COLO668 (cell line): ENCODE results near the gene VIPR1.
"Not testable (repeated sequence)": the region's sequence is repeated elsewhere in the genome, so short reads cannot be mapped to it uniquely, and the experiment has no call there.

ENCODE experiments used
- DNase-seq: peaks from one replicate; lab custom pipeline; 2025; ENCODE audit not compliant: unreplicated experiment; lab: John Stamatoyannopoulos, UW

Gene VIPR1

GRCh38 chr3:42531470-42531869 is 29.0 kb downstream of the VIPR1 start:
- DNase-seq = no peak

- no peak for DNase-seq
Measured at GRCh38 chr3:42532229-42532628, 29.8 kb downstream of the VIPR1 start.

DNA sequence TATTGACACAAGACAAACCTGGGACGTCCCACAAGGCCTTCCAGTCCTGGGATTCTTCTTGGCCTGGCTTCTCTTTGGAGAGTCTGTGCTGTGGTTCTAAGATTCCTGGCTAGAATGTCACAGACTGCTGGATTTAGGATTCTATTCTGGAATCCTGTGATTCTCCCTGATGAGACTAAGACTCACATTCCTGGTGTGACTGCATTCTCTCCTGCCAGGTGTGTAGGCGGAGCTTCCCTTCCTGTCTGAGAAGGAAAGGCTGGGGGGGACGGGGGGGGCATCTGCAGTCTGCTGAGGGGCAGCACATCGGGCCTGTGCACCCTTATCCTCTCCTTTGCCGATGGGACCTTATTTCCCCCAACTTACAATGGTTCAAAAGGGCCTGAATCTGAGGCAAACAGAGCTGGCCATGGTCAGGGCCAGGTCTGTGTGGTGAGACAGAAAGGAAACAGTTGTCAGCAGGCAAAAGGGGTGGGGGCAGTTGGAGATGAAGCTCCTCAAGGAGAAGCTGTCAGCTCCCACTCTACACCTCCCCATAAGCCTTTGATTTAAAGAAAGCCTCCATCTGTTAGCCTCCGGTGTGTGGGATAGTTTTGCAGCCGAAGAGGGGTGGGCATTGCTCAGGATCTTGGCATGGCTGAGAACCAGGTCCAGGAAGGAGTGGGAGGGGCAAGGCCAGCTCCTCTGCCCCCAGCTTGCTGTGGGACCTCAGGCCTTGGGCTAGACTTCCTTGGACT is 30.9 kb downstream of the VIPR1 start:
- DNase-seq = no peak

DNA sequence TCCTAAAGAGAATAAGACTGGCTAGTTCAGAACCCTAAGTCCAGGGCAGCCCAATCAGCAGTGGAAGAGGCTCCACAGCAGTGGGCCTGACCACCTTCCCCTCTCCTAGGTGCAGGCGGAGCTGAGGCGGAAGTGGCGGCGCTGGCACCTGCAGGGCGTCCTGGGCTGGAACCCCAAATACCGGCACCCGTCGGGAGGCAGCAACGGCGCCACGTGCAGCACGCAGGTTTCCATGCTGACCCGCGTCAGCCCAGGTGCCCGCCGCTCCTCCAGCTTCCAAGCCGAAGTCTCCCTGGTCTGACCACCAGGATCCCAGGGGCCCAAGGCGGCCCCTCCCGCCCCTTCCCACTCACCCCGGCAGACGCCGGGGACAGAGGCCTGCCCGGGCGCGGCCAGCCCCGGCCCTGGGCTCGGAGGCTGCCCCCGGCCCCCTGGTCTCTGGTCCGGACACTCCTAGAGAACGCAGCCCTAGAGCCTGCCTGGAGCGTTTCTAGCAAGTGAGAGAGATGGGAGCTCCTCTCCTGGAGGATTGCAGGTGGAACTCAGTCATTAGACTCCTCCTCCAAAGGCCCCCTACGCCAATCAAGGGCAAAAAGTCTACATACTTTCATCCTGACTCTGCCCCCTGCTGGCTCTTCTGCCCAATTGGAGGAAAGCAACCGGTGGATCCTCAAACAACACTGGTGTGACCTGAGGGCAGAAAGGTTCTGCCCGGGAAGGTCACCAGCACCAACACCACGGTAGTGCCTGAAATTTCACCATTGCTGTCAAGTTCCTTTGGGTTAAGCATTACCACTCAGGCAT is 33.7 kb downstream of the VIPR1 start:
- peak; percentile 25 for DNase-seq

DNA sequence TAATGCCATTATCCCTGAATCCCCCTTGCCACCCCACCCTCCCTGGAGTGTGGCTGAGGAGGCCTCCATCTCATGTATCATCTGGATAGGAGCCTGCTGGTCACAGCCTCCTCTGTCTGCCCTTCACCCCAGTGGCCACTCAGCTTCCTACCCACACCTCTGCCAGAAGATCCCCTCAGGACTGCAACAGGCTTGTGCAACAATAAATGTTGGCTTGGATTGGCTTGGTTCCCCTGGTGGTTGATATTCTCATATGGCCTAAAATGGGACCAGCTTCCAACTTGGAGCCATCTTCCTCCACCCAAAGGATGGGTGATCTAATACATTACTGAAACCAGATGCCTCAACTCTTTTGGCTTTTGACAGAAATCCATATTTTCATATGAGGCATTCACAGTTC is 34.9 kb downstream of the VIPR1 start:
- DNase-seq = no peak

DNA sequence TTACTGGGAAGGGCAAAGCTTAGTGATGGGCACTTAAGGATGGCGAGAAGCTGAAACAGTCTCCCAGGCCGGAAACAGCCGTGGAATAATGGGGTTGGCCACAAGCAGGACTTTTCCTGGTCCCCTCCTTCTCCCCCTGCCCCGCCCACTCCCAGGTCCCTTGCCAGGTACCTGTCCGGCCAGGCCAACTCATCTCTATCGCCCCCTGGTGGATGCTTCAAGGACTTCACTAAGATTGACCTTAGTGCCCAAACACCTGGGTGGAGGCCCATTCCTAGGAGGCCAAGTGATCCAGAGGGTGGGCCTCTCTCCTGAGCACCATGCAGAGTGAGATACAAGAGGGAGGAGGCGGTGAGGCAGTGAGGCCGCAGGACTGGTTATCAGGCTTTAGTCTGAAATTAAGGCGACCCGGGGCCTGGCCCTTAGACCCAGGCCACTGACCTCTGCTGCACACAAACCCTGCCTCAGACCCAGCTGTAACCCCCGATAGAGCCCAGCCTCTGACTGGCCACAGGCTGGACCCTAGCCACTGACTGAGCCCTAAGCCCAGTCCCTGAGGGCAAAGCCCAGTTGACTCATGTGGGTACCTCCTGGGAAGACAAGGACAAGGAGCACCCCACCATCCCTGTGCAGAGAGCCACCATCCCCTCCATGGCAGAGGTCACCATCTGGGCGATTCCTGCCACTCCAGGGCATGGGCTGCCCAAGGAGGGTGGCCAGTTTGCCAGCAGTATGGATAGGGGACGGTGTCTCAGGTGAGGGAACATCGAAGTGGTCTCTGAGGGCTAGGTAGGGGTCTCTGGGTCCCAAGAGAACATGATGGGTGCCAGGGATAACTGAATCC is 37.6 kb downstream of the VIPR1 start:
- DNase-seq = peak; percentile 51

- no peak for DNase-seq
Measured at GRCh38 chr3:42541079-42541478, 38.6 kb downstream of the VIPR1 start.

GRCh38 chr3:42544492-42545283 is 42.2 kb downstream of the VIPR1 start:
- DNase-seq = peak; percentile 72

DNA sequence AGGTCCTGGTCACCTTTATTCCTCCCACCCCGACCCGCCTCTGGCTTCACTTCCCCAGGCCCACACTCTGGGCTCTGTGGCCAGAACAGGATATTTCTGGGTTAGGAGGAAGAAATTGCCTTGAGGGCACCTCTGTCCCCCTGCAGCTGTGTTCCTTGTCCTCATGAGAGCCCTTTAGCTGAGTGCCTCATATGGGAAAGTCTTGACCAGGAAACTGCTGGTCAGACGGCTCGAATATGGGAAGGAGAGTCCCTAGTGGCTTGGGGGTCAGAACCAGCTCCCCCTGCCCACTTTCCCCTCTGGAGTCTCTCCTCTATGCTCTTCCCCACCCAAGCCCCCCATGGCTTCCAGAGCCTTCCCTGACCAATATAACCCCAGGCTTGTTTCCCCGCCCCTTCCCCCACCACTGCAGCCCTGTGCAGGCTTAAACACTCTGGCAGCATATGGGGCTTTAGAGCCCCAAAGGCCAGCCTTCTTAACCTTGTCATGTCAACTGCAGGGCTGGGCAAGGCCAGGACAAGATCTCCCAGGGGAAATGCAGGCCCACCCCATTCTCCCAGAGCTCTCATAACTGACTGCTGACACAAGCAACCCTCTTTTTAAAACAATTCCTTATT is 42.9 kb downstream of the VIPR1 start:
- peak; percentile 21 for DNase-seq

- no peak for DNase-seq
Measured at GRCh38 chr3:42546691-42547213, 44.3 kb downstream of the VIPR1 start.

GRCh38 chr3:42547401-42547945 is 45.0 kb downstream of the VIPR1 start:
- peak; percentile 54 for DNase-seq

DNA sequence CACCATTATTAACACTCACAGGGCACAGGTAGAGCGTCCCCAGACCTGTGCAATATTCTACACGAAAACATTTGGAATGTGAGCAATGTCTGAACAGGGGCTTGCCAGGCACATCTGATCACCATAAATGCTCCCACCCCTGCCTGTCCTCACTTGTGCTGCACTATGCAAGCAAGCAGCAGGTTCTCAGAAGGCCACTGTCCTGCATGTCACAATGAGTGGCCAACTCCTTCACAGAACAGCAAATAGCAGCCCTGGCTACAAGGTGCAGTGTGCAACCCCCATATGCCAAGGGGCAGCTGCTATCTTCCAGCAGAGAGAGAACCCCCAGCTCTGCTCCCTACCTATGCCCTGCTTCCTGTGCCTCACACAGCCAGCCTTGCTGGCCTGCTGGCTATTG is 46.7 kb downstream of the VIPR1 start:
- no peak for DNase-seq

- DNase-seq = no peak
Measured at GRCh38 chr3:42550250-42550649, 47.8 kb downstream of the VIPR1 start.

GRCh38 chr3:42552830-42553229 is 50.4 kb downstream of the VIPR1 start:
- DNase-seq = no peak

GRCh38 chr3:42556089-42556632 is 53.7 kb downstream of the VIPR1 start:
- no peak for DNase-seq

- DNase-seq = not testable (repeated sequence)
Measured at GRCh38 chr3:42556817-42557216, 54.4 kb downstream of the VIPR1 start.

DNA sequence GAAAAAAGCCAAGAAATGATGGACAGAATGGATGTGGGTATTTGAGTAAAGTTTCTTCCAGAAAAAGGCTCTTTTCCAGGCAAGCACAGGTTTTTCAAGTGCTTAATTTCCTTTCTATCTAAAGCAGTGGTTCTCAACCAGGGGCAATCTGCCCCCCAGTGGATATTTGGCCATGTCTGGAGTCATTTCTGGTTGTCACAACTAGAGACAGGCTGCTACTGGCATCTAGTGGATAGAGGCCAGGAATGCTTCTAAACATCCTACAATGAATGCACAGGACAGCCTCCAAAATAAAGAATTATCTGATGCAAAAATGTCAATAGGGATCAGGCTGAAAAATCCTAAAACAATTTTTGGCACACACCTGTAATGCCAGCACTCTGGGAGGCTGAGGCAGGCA is 55.4 kb downstream of the VIPR1 start:
- DNase-seq = no peak

GRCh38 chr3:42562047-42562907 is 59.8 kb downstream of the VIPR1 start:
- DNase-seq = no peak
